Trophoblast cell (in vitro differentiated cells and primary cell): ENCODE results near the gene PLEKHG7.

Source experiments
- DNase-seq, 2 donors: peaks; one replicate each; pipeline ENCODE4 v3.0.0-alpha.2; 2016
- H2AFZ ChIP-seq: 2 replicates; pipeline ENCODE4 v1.6.1; 2013; ENCODE audit warnings: low read length, moderate library complexity, mild to moderate bottlenecking; ENCODE audit not compliant: insufficient read depth, poor library complexity
- H2AK5ac ChIP-seq: 2 replicates; pipeline ENCODE4 v1.6.1; 2013; ENCODE audit warnings: mild to moderate bottlenecking, low read length
- H2BK120ac ChIP-seq: 2 replicates; pipeline ENCODE4 v1.6.1; 2013; ENCODE audit warnings: low read length, mild to moderate bottlenecking, moderate library complexity; ENCODE audit not compliant: insufficient read depth, poor library complexity
- H2BK12ac ChIP-seq: 2 replicates; pipeline ENCODE4 v1.6.1; 2013; ENCODE audit warnings: mild to moderate bottlenecking, low read length, moderate library complexity
- H2BK5ac ChIP-seq: 2 replicates; pipeline ENCODE4 v1.6.1; 2013; ENCODE audit warnings: low read length, low read depth, moderate library complexity, mild to moderate bottlenecking; ENCODE audit not compliant: poor library complexity
- H3K14ac ChIP-seq: 2 replicates; pipeline ENCODE4 v1.6.1; 2013; ENCODE audit warnings: mild to moderate bottlenecking, low read length
- H3K18ac ChIP-seq: 2 replicates; pipeline ENCODE4 v1.6.1; 2013; ENCODE audit warnings: mild to moderate bottlenecking, low read length
- H3K23ac ChIP-seq: 2 replicates; pipeline ENCODE4 v1.6.1; 2013; ENCODE audit warnings: low read length
- H3K27ac ChIP-seq: 2 replicates; pipeline ENCODE4 v1.5.1; 2013; ENCODE audit warnings: low read depth, mild to moderate bottlenecking, inconsistent platforms, low read length, moderate library complexity
- H3K27me3 ChIP-seq: 2 replicates; pipeline ENCODE4 v1.6.1; 2013; ENCODE audit warnings: inconsistent platforms, mild to moderate bottlenecking, low read length, moderate library complexity; ENCODE audit not compliant: insufficient read depth
- H3K36me3 ChIP-seq, 2 experiments: 1 replicate in 1 of 2; 2 replicates in 1 of 2; pipeline ENCODE4 v1.6.1; 2013; ENCODE audit warnings: low read length in 2 of 2, mild to moderate bottlenecking in 2 of 2, moderate library complexity in 1 of 2; ENCODE audit not compliant: insufficient read depth in 2 of 2, control insufficient read depth in 1 of 2
- H3K4ac ChIP-seq: 2 replicates; pipeline ENCODE4 v1.6.1; 2013; ENCODE audit warnings: low read depth, mild to moderate bottlenecking, low read length, moderate library complexity
- H3K4me1 ChIP-seq, 2 experiments: 1 replicate in 1 of 2; 2 replicates in 1 of 2; pipeline ENCODE4 v1.6.1; 2013; ENCODE audit warnings: low read length in 2 of 2, mild to moderate bottlenecking in 2 of 2, moderate library complexity in 1 of 2; ENCODE audit not compliant: insufficient read depth in 2 of 2, control insufficient read depth in 1 of 2
- H3K4me2 ChIP-seq: 2 replicates; pipeline ENCODE4 v1.6.1; 2013; ENCODE audit warnings: inconsistent platforms, mild to moderate bottlenecking, low read length, moderate library complexity
- H3K4me3 ChIP-seq: 2 replicates; pipeline ENCODE4 v1.5.1; 2013; ENCODE audit warnings: mild to moderate bottlenecking, low read depth, low read length, inconsistent platforms
- H3K79me1 ChIP-seq: one replicate; pipeline ENCODE4 v1.6.1; 2013; ENCODE audit warnings: low read length
- H3K79me2 ChIP-seq: 2 replicates; pipeline ENCODE4 v1.6.1; 2013; ENCODE audit warnings: low read length, mild to moderate bottlenecking; ENCODE audit not compliant: control insufficient read depth, insufficient read depth, poor library complexity
- H3K9ac ChIP-seq: 2 replicates; pipeline ENCODE4 v1.6.1; 2013; ENCODE audit warnings: mild to moderate bottlenecking, low read length
- H3K9me3 ChIP-seq: 2 replicates; pipeline ENCODE4 v1.6.1; 2013; ENCODE audit warnings: low read depth, mild to moderate bottlenecking, control low read depth, inconsistent platforms, low read length; ENCODE audit not compliant: insufficient read depth
- H4K12ac ChIP-seq: 2 replicates; pipeline ENCODE4 v1.6.1; 2013; ENCODE audit warnings: low read depth, mild to moderate bottlenecking, low read length, moderate library complexity
- H4K8ac ChIP-seq: 2 replicates; pipeline ENCODE4 v1.6.1; 2013; ENCODE audit warnings: low read depth, mild to moderate bottlenecking, low read length, moderate library complexity
- H4K91ac ChIP-seq: one replicate; pipeline ENCODE4 v1.6.1; 2013; ENCODE audit warnings: low read depth, mild to moderate bottlenecking, low read length, moderate library complexity
- WGBS: extraction: QIAGEN DNeasy Blood & Tissue Kit; methylation state at CpG from one replicate; pipeline ENCODE4 v1.1.7; 2013; ENCODE audit warnings: missing lambda C conversion rate; ENCODE audit not compliant: insufficient read length, insufficient coverage; ENCODE audit errors: extremely low coverage; 5-methylcytosine and 5-hydroxymethylcytosine counted together

The PLEKHG7 gene

GRCh38 chr12:92657770-92658169 lies 45.0 kb upstream of the PLEKHG7 start:
- WGBS = no CpG with 5 or more reads among the region's 4 CpGs

DNA sequence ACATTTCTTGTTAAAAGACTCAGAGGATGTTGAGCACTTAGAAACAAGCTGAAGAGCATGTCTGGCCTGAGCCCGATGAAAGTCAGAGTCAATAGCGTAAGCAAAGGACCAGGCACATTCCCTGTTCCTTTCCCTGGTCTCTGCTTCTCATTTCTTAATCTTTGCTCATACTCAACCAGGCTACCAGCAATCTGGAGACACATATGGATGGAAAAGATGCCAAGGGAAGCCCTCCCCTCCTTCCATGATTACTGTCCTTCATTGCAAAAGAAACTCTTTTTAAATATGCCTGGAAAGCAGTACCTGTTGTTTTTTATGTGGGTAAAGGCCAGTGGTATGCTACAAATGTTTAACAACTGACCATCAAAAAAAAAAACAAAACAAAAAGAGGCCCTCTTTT lies 44.2 kb upstream of the PLEKHG7 start:
- Histone ChIP-seq H3K4me1 (no peaks in the 10 kb centered on the region), H3K79me1 (no peaks in the 10 kb centered on the region), H3K4me2 (no peak overlapping the region), H3K27me3 (no peaks in the 10 kb centered on the region), H2BK5ac (no peak overlapping the region), H3K14ac (no peak overlapping the region), H3K4ac (no peak overlapping the region), H3K27ac (no peak overlapping the region), H4K8ac (no peak overlapping the region), H3K9ac (no peak overlapping the region), H3K9me3 (no peaks in the 10 kb centered on the region), H4K12ac (no peak overlapping the region), H2BK12ac (no peak overlapping the region), H4K91ac (no peak overlapping the region), H2AK5ac (no peak overlapping the region), H3K4me3 (no peak overlapping the region), H3K23ac (no peak overlapping the region), H2AFZ (no peak overlapping the region), H3K18ac (no peak overlapping the region), H2BK120ac (no peak overlapping the region), H3K79me2 (no peaks in the 10 kb centered on the region), H3K36me3 (no peaks in the 10 kb centered on the region)
- DNase-seq = no peak
- WGBS = no CpG with 5 or more reads among the region's 2 CpGs

More at GRCh38 chr12:92657770-92658169, 45.0 kb upstream of the PLEKHG7 start:
- Histone ChIP-seq H3K4me2 (no peak overlapping the region), H3K79me1 (no peaks in the 10 kb centered on the region), H2AK5ac (no peak overlapping the region), H3K4ac (no peak overlapping the region), H3K9me3 (no peaks in the 10 kb centered on the region), H3K9ac (no peak overlapping the region), H3K14ac (no peak overlapping the region), H3K23ac (no peak overlapping the region), H2AFZ (no peak overlapping the region), H3K79me2 (no peaks in the 10 kb centered on the region), H4K91ac (no peak overlapping the region), H3K36me3 (no peaks in the 10 kb centered on the region), H2BK5ac (no peak overlapping the region), H2BK120ac (no peak overlapping the region), H4K8ac (no peak overlapping the region), H3K4me1 (no peaks in the 10 kb centered on the region), H3K27ac (no peak overlapping the region), H3K4me3 (no peak overlapping the region), H4K12ac (no peak overlapping the region), H3K27me3 (no peaks in the 10 kb centered on the region), H3K18ac (no peak overlapping the region), H2BK12ac (no peak overlapping the region)
- DNase-seq = no peak

- Histone ChIP-seq H3K4ac (no peak overlapping the region), H2AK5ac (no peak overlapping the region), H3K4me1 (no peaks in the 10 kb centered on the region), H4K8ac (no peak overlapping the region), H3K9me3 (no peaks in the 10 kb centered on the region), H4K91ac (no peak overlapping the region), H3K14ac (no peak overlapping the region), H3K79me2 (no peaks in the 10 kb centered on the region), H3K27ac (no peak overlapping the region), H2AFZ (no peak overlapping the region), H3K4me2 (no peak overlapping the region), H3K18ac (no peak overlapping the region), H2BK5ac (no peak overlapping the region), H3K79me1 (no peaks in the 10 kb centered on the region), H3K4me3 (no peak overlapping the region), H2BK12ac (no peak overlapping the region), H2BK120ac (no peak overlapping the region), H3K23ac (no peak overlapping the region), H3K36me3 (no peaks in the 10 kb centered on the region), H3K27me3 (no peaks in the 10 kb centered on the region), H3K9ac (no peak overlapping the region), H4K12ac (no peak overlapping the region)
- no CpG with 5 or more reads among the region's 6 CpGs for WGBS
- DNase-seq = no peak
Measured at GRCh38 chr12:92661269-92661668, 41.5 kb upstream of the PLEKHG7 start.

DNA sequence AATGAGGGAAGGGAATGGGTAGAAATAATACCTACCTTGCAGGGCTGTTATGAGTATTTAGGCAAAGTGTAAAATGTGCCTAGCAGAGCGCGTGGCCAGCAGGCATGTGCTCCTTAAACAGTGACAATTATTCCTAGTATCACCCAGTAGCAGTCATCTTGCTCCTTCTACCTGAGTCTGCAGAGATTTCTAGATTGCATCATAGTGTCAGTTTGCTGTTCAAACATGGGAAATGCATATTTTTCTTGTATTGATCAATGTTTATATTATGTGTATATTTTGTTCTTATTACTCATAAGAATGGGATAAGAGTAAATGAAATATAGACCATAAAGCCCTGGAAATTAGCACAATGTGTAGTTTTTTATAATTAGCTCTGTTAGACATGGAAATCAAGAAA lies 37.3 kb upstream of the PLEKHG7 start:
- Histone ChIP-seq H2AFZ (no peak overlapping the region), H4K8ac (no peak overlapping the region), H3K4me2 (no peak overlapping the region), H2AK5ac (no peak overlapping the region), H3K27me3 (no peaks in the 10 kb centered on the region), H3K36me3 (no peaks in the 10 kb centered on the region), H3K9ac (no peak overlapping the region), H2BK12ac (no peak overlapping the region), H3K4me1 (no peaks in the 10 kb centered on the region), H3K9me3 (no peaks in the 10 kb centered on the region), H3K23ac (no peak overlapping the region), H2BK120ac (no peak overlapping the region), H3K79me2 (no peaks in the 10 kb centered on the region), H3K14ac (no peak overlapping the region), H4K12ac (no peak overlapping the region), H3K4me3 (no peak overlapping the region), H2BK5ac (no peak overlapping the region), H3K27ac (no peak overlapping the region), H4K91ac (no peak overlapping the region), H3K4ac (no peak overlapping the region), H3K18ac (no peak overlapping the region), H3K79me1 (no peaks in the 10 kb centered on the region)
- no CpG with 5 or more reads among the region's 2 CpGs for WGBS
- DNase-seq = no peak
